MCF 10A (cell line): Measurements from ENCODE around the gene PPP2R2B. TPM values are rescaled to one million over a fixed set of nuclear protein-coding genes. Genes with fewer than 3 reads are reported as not detected.

Source experiments
- BruUV-seq: library from RNA; stranded (reverse); fragments of 400-500 nt; replicated peaks from 2 replicates; lab custom pipeline; 2021; lab: Mats Ljungman, UMichigan
- CTCF ChIA-PET: fragments of 300-600 bp; sonication (Branson Sonifier 250); formaldehyde crosslinking; extraction: SDS; loops from one replicate; lab custom pipeline; 2021; ENCODE audit warnings: antibody characterized with exemption, inconsistent platforms; lab: Yijun Ruan, JAX
- POLR2A ChIA-PET: fragments of 300-600, 350-650 bp; sonication (Branson Sonifier 250); formaldehyde crosslinking; extraction: SDS; loops from one replicate; lab custom pipeline; 2020; ENCODE audit warnings: antibody characterized with exemption, inconsistent platforms; lab: Yijun Ruan, JAX
- DNase-seq: peaks from one replicate; pipeline ENCODE4 v3.0.0-alpha.2; 2018; ENCODE audit not compliant: unreplicated experiment
- H3K27ac Mint-ChIP-seq: one replicate; pipeline ENCODE4 v1.8.0; 2022; ENCODE audit warnings: mild to moderate bottlenecking, low read depth, mixed read lengths; ENCODE audit not compliant: unreplicated experiment
- H3K27me3 Mint-ChIP-seq: one replicate; pipeline ENCODE4 v1.8.0; 2022; ENCODE audit warnings: mixed read lengths; ENCODE audit not compliant: insufficient read depth, unreplicated experiment
- H3K36me3 Mint-ChIP-seq: one replicate; pipeline ENCODE4 v1.8.0; 2022; ENCODE audit warnings: mild to moderate bottlenecking, moderate library complexity, mixed read lengths; ENCODE audit not compliant: insufficient read depth, unreplicated experiment
- H3K4me1 Mint-ChIP-seq: one replicate; pipeline ENCODE4 v1.8.0; 2022; ENCODE audit warnings: mixed read lengths; ENCODE audit not compliant: insufficient read depth, unreplicated experiment
- H3K4me3 Mint-ChIP-seq: one replicate; pipeline ENCODE4 v1.8.0; 2022; ENCODE audit warnings: mild to moderate bottlenecking, moderate library complexity, mixed read lengths; ENCODE audit not compliant: unreplicated experiment
- H3K9me3 Mint-ChIP-seq: one replicate; pipeline ENCODE4 v1.8.0; 2022; ENCODE audit warnings: mixed read lengths; ENCODE audit not compliant: unreplicated experiment
- CTCF ChIP-seq: fragments of 200-600 bp; IDR thresholded peaks from one replicate; pipeline ENCODE4 v1.8.0; 2022; ENCODE audit warnings: antibody characterized with exemption, mild to moderate bottlenecking; ENCODE audit not compliant: unreplicated experiment
- intact Hi-C: fragments of 100-400 bp; cut with micrococcal nuclease; formaldehyde crosslinking; loops from 2 replicates; pipeline ENCODE4 v1.14.1; 2022
- total RNA-seq: library from RNA; stranded (reverse); gene quantifications from 2 replicates; pipeline ENCODE4 v1.2.3, GENCODE V29; 2022

Gene PPP2R2B
- total RNA-seq, 1 experiment from 2014 or later: 0.54 TPM

GRCh38 chr5:146919304-146919703 lies 40.7 kb upstream of the PPP2R2B start:
- no TSS peak for BruUV-seq
- no peak for TF ChIP-seq CTCF
- no peak overlapping the region for H3K27ac Mint-ChIP-seq

GRCh38 chr5:146917931-146918330 lies 39.4 kb upstream of the PPP2R2B start:
- intact Hi-C loops: no loop called here
- Mint-ChIP-seq H3K9me3 (no peaks in the 10 kb centered on the region), H3K27me3 (no peaks in the 10 kb centered on the region), H3K27ac (no peak overlapping the region), H3K36me3 (no peaks in the 10 kb centered on the region), H3K4me1 (no peaks in the 10 kb centered on the region), H3K4me3 (no peak overlapping the region)
- ChIA-PET POLR2A (interaction anchor here (0.6 kb wide), 1 partner anchor 11 kb away, joined by 4 read pairs; no protein-coding TSS in a partner anchor), CTCF (interaction anchor here (1.5 kb wide), 1 partner anchor 43 kb away, joined by 4 read pairs; no protein-coding TSS in a partner anchor)
- DNase-seq: no peak
- BruUV-seq: no TSS peak
- TF ChIP-seq CTCF: no peak

More at GRCh38 chr5:146919304-146919703, 40.7 kb upstream of the PPP2R2B start:
- H3K36me3 Mint-ChIP-seq: peaks cover 5% of the 10 kb centered on the region
- H3K9me3 Mint-ChIP-seq: no peaks in the 10 kb centered on the region
- CTCF ChIA-PET: interaction anchor here (0.5 to 1.6 kb wide), 10 partner anchors 11 to 378 kb away, joined by 3 to 4 read pairs (median 3); no protein-coding TSS in a partner anchor
- POLR2A ChIA-PET: interaction anchor here (0.6 to 0.7 kb wide), 2 partner anchors 123 to 606 kb away, joined by 3 read pairs; no protein-coding TSS in a partner anchor
- intact Hi-C loops: no loop called here
- DNase-seq: no peak
- no peaks in the 10 kb centered on the region for H3K4me1 Mint-ChIP-seq
- no peak overlapping the region for H3K4me3 Mint-ChIP-seq
- no peaks in the 10 kb centered on the region for H3K27me3 Mint-ChIP-seq

GRCh38 chr5:146912874-146913273 lies 34.3 kb upstream of the PPP2R2B start:
- H3K27me3 Mint-ChIP-seq: no peaks in the 10 kb centered on the region
- POLR2A ChIA-PET: interaction anchor here (0.9 kb wide), 1 partner anchor 187 kb away, joined by 3 read pairs; no protein-coding TSS in a partner anchor
- H3K9me3 Mint-ChIP-seq: no peaks in the 10 kb centered on the region
- H3K27ac Mint-ChIP-seq: no peak overlapping the region
- intact Hi-C loops: no loop called here
- H3K36me3 Mint-ChIP-seq: no peaks in the 10 kb centered on the region
- CTCF ChIA-PET: no interaction called here
- TF ChIP-seq CTCF: no peak
- BruUV-seq: no TSS peak
- DNase-seq: no peak
- no peak overlapping the region for H3K4me3 Mint-ChIP-seq
- peaks cover 9% of the 10 kb centered on the region for H3K4me1 Mint-ChIP-seq

- H3K27ac Mint-ChIP-seq: no peak overlapping the region
- H3K27me3 Mint-ChIP-seq: no peaks in the 10 kb centered on the region
- H3K4me3 Mint-ChIP-seq: no peak overlapping the region
- no TSS peak for BruUV-seq
- POLR2A ChIA-PET: no interaction called here
- no peak for TF ChIP-seq CTCF
- CTCF ChIA-PET: interaction anchor here (1.9 kb wide), 1 partner anchor 377 kb away, joined by 7 read pairs; no protein-coding TSS in a partner anchor
- peak; percentile 59 for DNase-seq
- intact Hi-C loops: no loop called here
- no peaks in the 10 kb centered on the region for H3K9me3 Mint-ChIP-seq
- no peaks in the 10 kb centered on the region for H3K36me3 Mint-ChIP-seq
- peaks cover 9% of the 10 kb centered on the region for H3K4me1 Mint-ChIP-seq
Observed at GRCh38 chr5:146910239-146910638, 31.7 kb upstream of the PPP2R2B start.
